GM19397 (cell line): ENCODE measurements around the gene NFE2L1.
A peak's percentile ranks its signal among the peaks of the same experiment; 100 is the strongest.

Experiments used
- ATAC-seq: cut with Tn5 transposase; IDR thresholded peaks from one replicate; pipeline ENCODE4 v1.9.1; 2021; ENCODE audit warnings: mild to moderate bottlenecking, moderate library complexity; ENCODE audit not compliant: unreplicated experiment

Gene NFE2L1

DNA sequence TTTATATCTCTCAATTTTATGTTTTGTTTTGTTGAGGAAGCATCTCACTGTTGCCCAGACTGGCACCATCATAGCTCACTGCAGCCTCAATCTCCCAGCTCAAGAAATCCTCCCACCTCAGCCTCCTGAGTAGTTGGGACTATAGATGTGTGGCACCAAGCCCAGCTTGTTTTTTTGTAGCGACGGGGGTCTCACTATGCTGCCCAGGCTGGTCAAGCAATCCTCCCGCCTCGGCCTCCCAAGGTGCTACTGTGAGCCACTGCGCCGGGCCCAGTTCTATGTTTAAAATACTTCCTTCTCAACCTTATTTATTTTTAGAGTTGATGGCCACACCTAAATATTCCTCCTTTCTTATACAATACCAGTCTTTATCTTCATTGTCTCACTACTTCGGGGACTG lies 1.9 kb upstream of the NFE2L1 start:
- ATAC-seq = no peak

DNA sequence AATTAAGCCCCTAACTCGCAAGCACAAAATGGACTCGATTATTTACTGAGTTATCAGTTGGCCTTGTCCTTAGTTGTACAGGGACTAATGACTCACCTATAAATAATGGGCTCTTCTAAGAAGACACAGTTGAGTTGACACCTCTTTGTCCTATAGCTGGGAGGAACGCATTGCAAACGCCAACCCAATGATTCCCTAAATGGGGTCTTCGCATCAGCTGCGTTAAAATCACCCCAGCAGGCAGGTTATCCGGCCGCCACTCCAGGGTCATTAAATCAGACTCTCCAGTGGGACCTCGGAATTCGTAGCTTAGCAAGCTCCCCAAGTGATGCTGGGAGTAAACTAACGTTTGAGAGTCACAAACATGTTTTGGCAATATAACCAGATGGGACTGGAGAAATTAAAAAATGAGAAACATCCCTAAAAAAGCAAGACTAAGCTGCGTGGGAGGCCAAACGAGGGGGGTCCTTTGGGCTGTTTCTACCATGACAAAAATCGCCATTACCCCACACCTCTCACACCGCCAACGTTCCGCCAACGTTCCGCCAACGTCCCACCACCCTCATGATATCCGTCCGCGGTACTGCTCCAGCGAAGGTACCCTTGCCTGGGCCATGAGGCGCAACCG lies 932 bp upstream of the NFE2L1 start:
- no peak for ATAC-seq

- peak; percentile 45 for ATAC-seq
Observed at GRCh38 chr17:48048384-48049126, 396 bp downstream of the NFE2L1 start.

DNA sequence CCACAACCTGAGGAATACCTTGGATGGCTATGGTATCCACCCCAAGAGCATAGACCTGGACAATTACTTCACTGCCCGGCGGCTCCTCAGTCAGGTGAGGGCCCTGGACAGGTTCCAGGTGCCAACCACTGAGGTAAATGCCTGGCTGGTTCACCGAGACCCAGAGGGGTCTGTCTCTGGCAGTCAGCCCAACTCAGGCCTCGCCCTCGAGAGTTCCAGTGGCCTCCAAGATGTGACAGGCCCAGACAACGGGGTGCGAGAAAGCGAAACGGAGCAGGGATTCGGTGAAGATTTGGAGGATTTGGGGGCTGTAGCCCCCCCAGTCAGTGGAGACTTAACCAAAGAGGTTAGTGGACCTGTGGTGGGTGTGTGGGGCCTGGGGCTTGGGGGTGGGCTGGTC lies 3.1 kb downstream of the NFE2L1 start:
- ATAC-seq = no peak

- ATAC-seq = no peak
Observed at GRCh38 chr17:48051706-48052486, 3.7 kb downstream of the NFE2L1 start.

DNA sequence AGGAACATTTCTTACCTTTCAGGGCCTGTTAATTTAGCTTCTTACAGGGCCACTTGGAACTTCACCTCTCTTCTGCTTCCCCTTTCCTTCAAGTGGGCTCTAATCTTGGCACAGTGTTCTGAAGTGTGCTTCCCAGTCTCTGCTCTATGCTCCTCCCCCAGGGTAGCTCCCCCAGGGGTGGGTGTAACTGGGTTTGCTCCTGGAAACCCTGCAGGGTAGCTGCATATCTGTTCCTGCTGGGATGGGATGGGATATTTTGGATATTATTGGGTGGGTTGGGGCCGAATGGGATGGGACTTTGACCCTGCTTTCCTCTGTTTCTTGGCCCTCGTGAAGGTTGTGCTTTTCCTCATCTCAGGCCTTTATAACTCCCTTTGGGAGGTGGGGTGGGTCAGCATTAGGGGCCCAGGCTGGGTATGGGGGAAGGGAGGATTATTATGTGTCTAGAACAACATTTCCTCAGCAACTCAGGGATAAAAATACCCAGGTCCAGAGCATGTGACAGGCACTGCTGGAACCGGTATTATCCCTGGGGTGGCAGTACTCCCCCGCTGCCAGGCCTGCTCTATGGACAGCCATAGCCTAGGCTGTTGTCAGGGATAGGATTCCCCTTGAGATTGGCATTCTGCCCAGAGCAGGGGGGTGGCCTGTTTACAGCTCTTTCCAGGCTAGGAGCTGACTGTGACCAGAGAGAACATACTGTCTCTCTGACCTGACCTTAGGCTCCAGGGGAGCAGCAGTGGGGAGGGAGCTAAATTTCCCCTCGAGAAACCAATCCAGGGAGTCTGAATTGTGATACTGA lies 5.0 kb downstream of the NFE2L1 start:
- ATAC-seq = no peak

DNA sequence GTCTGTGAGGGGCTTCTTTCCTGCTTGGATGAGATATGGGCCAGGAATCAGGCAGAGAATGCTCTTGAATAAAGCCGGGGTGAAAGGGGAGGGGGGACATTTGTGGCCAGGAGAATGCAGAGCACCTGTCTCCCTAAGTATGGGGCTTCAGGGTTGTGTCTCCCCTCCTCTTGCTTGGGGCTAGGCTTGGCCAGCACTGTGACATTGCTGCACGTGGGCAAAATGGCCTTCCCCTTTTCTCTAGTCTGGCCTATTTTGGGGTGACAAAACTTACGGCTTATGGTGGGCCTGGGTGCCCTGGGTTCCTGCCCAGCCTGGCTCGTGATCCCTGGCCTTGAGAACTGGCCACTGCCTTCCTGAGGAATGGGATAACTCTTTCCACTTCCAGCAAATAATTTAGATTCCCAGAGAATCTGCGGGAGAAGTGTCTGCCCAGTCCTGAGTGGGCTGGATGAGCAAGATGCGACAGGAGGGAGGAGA lies 5.6 kb downstream of the NFE2L1 start:
- no peak for ATAC-seq

DNA sequence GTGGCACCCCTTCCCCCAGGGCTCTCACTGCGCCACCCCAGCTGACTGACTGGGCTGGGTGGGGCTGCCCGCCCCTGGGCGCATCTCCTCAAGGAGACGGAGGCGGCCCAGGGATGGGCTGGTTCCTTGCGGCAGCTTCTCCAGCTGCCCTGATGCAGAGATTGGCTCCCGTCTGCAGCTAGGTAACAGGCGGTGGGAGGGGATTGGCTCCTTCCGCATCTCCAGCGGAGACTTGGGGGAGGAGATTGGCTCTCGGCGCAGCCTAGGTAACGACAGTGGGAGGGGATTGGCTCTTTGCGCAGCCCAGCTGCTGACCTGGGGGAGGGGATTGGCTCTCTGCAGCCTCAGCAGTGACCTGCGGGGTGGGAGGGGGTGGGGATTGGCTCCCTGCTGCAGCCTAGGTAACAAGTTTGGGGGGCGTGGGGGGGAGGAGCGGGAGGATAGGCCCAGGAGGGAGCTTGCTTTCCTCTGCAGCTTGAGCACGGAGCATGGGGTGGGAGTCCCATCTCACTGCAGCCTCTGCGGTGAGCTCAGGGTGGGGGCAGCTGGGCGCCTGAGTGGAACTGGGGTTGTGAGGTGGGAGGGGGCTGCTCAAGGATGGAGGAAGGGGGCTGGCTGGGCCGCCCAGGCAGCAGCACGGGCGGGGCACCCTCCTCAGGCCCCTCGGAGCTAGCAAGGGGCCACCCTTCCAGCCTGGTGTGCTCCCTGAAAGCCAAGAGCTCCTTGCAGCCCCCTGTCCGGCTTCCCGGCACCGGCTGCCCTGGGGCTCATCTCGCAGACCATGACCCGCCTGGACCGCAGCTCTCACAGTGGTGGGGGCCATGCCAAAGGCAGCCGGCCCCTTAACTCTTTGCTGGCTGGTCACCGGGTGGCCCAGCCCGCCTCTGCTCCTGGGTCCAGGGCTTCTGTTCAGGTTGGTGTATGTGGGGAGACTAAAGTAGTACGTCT lies 6.4 kb downstream of the NFE2L1 start:
- ATAC-seq = no peak

DNA sequence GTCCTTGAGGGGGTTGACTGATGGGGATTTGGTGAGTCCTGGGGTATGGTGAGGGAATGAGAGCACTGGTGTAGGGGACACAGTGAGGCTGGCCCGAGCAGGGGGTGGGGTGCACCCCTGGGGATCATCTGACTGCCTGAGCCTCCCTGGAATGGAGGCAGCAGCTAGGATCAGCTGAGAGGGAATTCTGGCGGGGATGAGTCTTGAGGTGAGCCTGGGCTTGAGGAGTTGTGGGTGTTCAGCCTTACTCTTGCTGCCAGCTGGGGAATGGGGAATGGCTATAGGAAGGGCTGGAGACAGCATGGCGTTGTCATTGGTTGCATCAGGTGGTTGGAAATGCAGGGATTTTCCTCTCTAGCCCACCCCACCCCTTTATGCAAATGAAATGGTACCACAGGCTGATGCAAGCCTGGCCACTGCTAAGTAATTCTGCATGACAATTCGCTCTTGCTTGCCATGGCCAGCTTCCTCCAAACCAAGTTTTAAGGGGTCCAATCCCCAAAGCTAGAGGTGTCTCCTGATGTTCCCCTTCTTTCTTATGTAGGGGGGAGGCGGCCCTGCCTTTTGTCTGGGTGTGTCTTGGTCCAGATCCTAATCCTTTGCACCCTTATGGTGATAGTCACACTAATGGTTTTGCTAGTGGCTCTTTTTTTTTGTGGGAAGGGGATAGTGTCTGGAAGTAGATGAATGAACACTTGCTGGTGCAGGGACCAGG lies 7.5 kb downstream of the NFE2L1 start:
- no peak for ATAC-seq

- ATAC-seq = no peak
Observed at GRCh38 chr17:48056246-48056745, 8.1 kb downstream of the NFE2L1 start.

DNA sequence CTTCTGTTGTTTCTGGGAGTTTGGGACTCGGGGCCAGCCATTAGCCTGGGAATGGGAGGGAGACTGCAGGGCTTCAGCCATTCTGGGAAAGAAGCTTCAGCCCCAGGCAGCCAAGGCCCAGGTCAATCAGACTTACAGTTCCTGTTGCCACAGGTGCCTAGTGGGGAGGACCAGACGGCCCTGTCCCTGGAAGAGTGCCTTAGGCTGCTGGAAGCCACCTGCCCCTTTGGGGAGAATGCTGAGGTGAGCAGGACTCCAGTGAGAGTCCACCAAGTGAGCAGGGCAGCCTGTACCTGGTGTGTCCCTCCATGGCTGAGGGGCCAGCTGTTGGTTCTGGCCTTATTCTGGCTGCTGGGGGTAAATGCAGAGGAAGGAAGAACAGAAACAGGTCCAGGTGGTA lies 8.7 kb downstream of the NFE2L1 start:
- no peak for ATAC-seq

GRCh38 chr17:48057626-48058025 lies 9.5 kb downstream of the NFE2L1 start:
- no peak for ATAC-seq

- ATAC-seq = no peak
Observed at GRCh38 chr17:48058393-48059124, 10.4 kb downstream of the NFE2L1 start.

DNA sequence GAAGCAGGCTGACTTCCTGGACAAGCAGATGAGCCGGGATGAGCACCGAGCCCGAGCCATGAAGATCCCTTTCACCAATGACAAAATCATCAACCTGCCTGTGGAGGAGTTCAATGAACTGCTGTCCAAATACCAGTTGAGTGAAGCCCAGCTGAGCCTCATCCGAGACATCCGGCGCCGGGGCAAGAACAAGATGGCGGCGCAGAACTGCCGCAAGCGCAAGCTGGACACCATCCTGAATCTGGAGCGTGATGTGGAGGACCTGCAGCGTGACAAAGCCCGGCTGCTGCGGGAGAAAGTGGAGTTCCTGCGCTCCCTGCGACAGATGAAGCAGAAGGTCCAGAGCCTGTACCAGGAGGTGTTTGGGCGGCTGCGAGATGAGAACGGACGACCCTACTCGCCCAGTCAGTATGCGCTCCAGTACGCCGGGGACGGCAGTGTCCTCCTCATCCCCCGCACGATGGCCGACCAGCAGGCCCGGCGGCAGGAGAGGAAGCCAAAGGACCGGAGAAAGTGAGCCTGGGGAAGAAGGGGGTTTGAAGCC lies 11.0 kb downstream of the NFE2L1 start:
- ATAC-seq = no peak

- ATAC-seq = no peak
Observed at GRCh38 chr17:48060249-48060648, 12.1 kb downstream of the NFE2L1 start.

DNA sequence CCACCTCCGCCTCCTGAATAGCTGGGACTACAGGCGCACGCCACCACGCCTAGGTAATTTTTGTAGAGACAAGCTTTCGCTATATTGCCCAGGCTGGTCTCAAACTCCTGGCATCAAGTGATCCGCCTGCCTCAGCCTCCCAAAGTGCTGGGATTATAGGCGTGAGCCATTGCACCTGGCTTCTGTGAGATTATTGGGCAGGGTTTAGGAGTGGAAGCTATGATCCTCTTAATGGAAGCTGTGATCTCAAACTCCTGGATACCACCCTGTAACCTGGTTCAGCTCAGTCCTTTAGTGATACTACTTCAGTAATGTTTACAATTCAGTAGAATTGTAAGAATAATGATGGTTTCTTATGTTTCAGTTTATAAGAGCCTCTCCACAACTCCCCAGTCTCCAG lies 14.1 kb downstream of the NFE2L1 start:
- no peak for ATAC-seq

- no peak for ATAC-seq
Observed at GRCh38 chr17:48064638-48065037, 16.5 kb downstream of the NFE2L1 start.

DNA sequence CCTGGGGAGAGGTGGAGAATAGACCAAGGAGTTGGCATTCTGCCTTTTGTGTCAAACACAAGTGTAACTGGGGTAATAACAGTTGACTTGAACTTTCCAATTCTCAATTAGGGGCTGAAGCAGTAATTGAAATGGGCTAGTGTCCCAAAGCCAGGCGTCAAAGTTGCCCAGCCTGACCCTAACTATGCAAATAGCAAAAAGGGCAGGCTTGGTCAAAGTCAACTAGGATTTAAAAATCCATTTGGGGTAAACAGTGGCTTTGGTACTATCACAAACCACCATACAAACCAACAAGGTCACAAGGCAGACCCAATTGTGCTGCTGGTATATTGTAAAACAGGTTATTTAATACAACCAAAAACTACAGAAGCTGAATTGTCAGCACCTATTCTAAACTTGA lies 18.0 kb downstream of the NFE2L1 start:
- ATAC-seq = no peak
